Activated CD8-positive, alpha-beta memory T cell treated with anti-CD3 and anti-CD28 coated beads, Interleukin-2, amount 50 U/mL, for 48 hours (primary cell): ENCODE measurements around the gene DNAH1.
A peak's percentile ranks its signal among the peaks of the same experiment; 100 is the strongest.
"Not testable (repeated sequence)": the region's sequence is repeated elsewhere in the genome, so short reads cannot be mapped to it uniquely, and the experiment has no call there.

Experiments
- DNase-seq: peaks from one replicate; pipeline ENCODE4 v3.0.0-alpha.2; 2020

The DNAH1 gene

DNA sequence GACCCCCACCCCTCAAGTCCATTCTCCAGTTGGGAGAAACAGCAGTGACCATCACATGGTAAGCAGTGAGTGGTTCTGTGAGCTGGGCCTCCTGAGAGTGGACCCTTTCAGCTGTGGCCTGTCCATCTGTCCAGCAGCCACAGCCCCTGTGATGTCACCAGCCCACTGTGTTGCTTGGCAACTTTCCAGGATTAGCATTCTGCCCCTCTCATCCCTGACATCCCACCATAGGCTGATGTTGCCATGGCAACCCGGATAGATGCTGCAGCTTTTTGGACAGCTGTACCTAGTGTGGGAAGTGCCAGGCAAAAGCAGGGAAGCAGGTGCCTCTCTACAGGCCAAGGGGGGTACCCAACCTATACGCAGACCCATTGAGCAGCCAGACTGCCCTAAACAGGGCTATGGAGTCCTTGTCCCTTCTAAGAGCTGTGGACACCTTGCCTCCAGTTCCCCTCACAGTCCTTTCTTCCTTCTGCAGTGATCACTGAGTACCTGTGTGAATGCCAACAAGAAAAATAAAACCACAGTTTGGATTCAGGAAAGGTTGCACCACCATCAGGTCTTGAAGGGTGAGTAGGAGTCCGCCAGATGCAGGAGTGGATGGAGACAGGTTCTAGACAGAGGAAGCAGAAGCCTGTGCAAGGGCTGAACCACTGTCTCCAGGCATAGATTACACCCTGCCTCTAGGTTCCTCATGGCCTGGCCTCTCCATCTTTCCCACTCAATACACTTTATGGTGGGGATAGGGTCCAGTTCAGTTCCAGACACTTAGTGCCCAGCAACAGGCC, at the start of gene DNAH1:
Gene DNAH1 (plus strand): TSS at position 343 of the 788 bp plus-strand sequence. CDS start 6,124 bp downstream, outside the sequence.
- DNase-seq, result no peak

DNA sequence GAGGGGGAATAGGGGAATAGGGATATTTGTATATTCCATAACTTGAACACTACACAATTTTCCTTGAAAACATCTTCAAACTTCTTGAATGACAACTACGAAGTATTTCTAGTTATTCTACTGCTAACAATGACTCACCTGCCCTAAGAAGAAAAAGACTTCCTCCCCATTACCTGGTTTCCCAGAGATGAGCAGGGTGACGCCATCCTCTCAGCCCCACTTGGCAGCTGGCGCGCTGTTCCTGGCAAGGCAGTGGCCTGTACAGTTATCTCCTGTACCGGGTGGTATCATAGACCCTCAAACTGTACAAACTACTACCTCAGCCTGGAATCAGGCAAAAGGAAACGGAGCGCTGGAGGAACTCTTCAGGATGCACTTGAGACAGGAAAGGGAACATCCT, 48.1 kb upstream of the DNAH1 start:
- no peak for DNase-seq

DNA sequence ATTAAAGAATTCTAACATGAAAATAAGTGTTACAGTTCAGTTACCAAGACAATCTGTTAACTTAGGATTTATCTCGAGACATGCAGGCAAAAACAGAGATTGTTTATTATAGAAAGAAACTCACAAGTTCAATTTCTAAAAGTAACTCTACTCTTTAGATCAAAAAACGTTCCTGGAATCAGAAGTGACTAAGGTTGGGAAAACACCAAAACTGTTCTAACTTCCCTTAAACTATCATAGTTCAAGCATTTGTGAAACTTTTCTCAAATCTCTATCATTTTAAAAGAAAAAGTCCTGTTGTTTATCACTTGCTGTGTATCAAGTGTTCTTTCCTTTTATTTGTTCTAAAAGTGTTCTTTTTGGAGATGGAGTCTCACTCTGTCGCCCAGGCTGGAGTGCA, 46.3 kb upstream of the DNAH1 start:
- DNase-seq, result no peak

DNA sequence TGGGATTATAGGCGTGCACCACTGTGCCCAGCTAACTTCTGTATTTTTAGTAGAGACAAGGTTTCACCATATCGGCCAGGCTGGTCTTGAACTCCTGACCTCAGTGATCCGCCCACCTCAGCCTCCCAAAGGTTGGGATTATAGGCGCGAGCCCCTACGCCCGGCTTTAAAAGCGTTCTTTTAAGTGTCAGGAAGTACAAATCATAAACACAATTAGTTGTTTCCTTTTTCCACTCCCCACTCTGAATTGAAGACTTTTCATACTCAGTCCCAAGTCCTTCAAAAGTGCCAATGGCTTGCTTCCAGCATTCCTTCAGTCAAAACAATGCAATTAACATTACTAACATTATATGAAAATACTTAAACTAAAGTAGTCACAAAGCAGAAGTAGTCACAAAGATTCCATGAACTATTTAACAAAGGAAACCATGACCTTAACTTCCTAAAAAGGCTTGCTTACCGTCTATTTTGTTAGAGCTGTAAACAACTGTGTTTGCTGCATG, 45.8 kb upstream of the DNAH1 start:
- no peak for DNase-seq

DNA sequence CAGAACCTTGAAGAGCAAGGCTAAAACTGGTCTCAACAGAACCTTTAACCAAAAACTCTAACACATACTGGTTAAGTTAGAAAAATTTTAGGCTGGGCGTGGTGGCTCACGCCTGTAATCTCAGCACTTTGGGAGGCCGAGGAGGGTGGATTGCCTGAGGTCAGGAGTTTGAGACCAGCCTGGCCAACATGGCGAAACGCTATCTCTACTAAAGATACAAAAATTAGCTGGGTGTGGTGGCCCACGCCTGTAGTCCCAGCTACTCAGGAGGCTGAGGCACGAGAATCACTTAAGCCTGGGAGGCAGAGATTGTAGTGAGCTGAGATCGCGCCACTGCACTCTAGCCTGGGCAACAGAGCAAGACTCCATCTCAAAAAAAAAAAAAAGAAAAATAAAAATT, 43.9 kb upstream of the DNAH1 start:
- DNase-seq, result peak; percentile 51

DNA sequence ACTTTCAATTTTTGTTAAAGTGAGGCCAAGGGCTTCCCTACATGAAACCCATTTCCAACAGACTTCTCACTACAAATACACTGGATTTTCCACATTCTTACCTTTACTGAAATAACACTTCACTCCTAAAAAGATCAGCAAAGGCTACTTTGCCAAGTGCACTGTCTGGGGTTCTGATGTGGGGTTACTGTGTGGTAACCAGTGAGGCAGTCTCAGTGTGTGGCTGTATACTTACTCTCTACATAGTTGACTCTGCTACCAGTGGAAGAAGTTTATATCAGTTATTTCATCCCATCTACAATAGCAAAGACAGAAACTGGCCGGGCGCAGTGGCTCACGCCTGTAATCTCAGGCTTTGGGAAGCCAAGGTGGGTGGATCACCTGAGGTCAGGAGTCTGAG, 43.3 kb upstream of the DNAH1 start:
- peak; percentile 49 for DNase-seq

DNA sequence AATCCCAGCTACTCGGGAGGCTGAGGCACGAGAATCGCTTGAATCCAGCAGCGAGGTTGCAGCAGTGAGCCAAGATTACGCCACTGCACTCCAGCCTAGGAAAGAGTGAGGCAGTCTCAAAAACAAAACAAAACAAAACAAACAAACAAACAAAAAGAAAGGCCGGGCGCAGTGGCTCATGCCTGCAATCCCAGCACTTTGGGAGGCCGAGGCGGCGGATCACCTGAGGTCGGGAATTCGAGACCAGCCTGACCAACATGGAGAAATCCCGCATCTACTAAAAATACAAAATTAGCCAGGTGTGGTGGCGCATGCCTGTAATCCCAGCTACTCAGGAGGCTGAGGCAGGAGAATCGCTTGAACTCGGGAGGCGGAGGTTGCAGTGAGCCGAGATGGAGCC, 41.3 kb upstream of the DNAH1 start:
- not testable (repeated sequence) for DNase-seq

DNA sequence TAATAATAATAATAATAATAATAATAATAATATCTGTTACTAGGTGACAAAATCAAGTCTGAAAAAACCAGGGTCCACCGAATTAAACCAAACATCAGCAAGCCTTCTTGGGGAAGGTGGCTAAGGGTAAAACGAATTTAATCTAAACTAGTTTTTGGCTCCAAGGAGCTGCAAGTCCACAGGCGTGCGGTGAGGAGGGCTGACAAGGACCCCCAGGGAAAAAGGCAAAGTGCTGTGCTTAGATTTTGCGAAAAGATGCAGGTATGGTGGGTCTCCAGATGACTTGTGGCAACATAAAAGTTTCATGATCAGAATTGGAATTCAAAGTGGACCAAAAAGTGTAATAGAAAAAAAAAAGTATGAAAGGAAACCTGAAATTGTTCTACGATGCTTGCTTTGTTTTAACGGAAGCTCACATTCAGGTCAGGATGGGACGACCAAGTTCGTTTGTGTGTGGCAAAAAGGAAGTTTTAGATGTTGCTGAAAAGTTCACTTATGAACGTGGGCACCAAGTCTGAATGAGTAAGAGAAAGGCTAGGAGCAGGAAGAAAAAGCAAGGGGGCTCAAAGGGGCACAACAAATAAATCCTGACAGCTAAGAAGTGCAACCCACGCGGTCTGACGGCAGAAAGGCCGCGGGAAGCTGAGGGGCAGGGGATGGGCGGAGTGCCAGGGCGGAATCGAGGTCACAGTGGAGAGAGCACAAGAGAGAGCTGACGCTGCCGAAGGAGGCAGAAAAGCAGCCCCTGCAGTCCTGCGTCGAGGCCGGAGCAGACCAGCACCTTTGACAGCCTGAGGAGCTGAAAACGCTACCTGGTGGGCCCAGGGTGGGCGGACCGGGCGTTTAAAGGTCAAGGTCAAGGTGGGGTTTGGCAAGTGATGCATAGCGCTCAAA, 38.8 kb upstream of the DNAH1 start:
- DNase-seq, result peak; percentile 91

DNA sequence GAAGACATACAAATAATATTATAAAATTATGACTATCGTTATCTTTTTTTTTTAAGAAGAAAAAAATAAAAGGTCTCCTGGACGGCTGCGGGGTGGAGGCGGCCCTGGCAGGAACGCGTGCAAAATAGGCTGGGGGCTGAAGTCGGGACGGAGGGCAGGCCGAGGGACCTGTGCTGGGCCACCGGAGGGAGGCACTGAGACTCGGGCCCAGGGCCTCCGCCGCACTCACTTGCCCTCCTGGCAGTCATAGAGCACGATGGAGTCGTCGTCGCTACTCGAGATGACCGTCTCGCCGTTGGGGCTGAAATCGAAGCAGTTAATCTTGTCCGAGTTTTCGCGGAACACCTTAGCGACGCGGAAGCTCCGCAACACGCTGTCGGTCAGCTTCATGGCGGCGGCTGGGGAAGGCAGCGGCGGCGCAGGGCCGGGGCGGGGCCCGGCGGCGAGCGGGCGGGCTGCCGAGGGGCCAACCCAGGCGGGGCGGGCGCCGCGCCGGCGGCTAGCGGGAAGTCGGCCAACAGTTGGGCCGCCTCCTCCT, 38.1 kb upstream of the DNAH1 start:
- DNase-seq, result peak; percentile 88

DNA sequence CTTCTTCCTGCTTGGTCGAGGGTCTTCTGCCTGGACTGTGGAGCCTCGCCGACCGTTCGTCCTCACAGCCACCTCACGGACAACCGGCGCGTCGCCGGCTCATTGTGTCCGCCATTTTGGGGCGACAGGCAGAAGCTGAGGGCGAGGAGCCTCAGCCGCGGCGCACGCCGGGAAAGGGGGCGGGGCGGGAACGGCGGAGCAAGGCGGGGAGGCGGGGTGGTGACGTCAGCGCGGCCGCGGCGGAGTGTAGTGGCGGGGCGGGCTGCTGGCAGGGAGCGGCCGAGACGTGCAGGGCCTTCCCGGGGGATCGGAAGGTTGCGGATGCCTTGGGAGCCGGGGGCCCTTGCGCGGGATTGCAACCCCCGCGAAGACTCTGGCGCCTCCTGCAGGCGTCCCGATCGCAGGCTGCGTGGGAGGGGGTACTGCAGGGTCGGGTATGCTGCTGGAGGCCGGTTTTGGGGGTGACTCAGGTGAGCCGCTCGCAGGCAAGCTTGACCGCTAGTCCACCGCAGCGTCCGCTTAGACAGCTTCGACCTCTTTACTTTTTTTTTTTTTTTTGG, 37.5 kb upstream of the DNAH1 start, which contains the start of gene WDR82:
Gene WDR82 (minus strand): TSS at position 140 of the 560 bp plus-strand sequence. CDS start 288 bp downstream, outside the sequence.
- DNase-seq, result peak; percentile 100

DNA sequence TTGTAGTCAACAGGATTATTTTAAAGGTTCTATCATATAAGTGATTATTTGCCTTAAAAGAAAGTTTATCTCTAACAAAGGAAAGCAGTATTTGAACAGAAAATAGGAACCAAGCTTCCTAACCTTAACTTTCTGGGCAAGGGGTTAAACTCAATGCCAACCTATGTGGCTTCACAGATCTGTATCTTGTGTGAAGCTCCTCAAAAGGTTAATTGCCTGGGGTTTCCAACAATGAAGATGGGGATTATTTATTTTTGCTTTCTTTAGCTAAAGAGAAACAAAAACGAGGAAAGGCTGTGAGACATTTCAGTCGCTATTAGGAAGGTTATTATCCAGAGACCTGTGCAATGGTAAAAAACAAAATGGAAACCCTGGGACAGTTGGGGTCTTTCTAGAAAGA, 36.5 kb upstream of the DNAH1 start:
- DNase-seq, result no peak

DNA sequence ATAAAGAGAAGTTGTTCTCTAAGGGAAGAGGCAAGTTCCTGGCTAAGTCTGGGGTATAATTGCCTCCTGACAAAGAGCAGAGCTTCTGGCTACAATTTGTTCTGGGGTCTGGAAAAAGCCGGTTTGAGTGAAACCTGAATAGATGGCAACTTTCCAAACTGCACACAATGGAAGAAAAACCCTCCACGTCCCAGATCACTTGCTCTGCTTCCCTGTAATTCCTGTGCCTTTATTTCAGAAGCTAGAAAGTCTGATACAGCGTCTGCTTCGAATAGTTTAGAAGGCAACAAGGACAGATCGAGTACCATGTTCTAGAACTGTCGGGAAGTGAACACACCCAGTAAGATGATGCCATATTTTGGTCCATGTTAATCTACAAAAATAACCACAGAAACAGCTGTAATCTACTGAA, 36.1 kb upstream of the DNAH1 start:
- no peak for DNase-seq

DNA sequence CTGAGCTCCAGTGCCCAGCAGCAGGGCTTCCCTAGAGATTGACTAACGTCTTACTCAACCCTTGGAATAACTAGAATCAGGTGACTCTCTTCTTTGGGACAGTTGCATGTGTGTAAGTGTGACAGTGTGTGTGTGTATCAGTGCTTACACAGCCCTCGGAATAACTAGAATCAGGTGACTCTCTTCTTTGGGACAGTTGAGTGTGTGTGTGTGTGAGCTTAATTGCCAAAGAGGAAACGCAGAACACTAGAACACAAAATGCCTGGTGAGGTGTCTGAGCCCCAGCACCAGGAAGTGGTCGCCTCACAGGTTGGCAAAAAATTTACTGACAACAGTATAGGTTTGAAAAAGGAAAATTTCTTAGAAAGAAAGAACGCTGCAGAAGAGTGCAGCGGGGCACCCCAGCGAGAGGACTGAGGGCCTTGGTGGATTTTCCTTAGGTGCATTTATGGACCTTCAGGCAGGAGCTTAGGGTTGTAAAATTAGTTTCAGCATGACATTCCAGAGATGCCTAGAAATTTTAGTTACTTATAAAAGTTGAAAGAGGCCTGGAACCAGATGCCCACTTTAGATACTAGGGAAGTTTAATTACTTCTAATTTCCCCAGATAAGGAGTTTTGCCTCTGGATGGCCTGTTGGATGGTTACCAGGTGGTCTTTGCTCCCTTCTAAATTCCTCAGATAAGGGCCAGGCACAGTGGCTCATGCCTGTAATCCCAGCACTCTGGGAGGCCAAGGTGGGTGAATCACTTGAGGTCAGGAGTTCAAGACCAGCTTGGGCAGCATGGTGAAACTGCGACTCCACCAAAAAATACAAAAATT, 33.9 kb upstream of the DNAH1 start:
- DNase-seq, result peak; percentile 49

DNA sequence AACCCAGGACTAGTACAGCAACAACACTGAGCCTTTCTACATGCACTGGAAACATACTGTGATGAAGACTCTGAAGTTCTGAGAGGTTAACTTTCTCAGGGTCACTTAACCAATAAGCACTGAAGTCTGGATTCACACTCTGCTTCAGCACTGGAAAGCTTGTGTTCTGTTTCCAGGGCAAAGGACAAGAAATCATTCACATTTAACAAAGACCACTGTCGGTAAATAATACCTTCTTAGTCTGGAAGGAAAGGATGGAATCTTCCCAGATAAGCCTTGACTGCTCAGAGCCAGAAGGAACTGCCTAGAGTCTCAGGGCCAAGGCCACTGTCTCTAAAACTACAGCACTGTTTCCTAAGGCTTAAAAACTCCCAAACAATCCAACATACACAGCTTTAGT, 32.8 kb upstream of the DNAH1 start:
- DNase-seq, result peak; percentile 35

DNA sequence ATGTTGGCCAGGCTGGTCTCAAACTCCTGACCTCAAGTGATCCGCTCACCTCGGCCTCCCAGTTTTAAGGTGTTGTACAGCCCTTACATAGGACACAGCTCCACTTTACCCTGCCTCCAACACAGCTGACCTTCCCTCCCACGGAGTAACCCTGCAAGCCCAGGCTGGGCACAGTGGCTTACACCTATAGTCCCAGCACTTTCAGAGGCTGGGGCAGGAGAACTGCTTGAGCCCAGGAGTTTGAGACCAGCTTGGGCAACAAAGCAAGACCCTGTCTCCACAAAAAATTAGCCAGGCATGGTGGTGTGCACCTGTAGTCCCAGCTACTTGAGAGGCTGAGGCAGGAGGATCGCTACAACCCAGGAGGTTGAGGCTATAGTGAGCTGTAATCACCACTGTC, 32.1 kb upstream of the DNAH1 start:
- DNase-seq, result not testable (repeated sequence)

DNA sequence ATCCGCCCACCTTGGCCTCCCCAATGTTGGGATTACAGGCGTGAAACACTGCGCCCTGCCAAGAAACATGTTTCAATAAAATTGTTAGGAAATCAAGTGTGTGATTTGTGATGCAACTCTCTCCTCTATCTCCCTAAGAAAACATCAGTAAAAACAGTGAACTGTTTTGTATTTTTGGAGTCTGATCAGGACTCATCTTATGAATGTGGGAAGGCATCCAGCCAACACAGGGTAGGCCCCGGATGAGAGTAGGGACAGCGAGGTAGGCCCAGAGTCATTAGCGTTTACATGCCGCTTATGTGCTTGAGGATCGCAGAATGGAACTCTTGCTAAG, 29.4 kb upstream of the DNAH1 start:
- DNase-seq, result no peak

DNA sequence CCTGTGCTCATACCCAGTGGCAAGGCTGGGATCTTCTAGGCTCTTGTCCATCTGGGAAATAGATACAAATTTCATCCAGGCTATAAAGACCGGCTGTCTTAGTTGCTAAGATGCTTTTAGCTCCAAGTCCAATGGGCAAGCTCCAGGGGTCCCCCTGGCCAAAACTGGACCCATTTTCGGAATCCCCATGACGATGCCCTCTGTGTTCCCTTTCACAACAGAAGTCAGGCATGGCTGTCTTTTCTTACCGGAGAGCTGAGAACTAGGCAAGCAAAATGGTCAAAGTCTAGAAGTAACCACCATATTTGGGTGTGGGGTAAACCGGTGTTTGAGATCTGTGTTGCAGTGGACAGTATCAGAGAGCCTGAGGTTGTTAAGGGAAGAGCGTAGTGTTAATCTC, 27.4 kb upstream of the DNAH1 start:
- no peak for DNase-seq

DNA sequence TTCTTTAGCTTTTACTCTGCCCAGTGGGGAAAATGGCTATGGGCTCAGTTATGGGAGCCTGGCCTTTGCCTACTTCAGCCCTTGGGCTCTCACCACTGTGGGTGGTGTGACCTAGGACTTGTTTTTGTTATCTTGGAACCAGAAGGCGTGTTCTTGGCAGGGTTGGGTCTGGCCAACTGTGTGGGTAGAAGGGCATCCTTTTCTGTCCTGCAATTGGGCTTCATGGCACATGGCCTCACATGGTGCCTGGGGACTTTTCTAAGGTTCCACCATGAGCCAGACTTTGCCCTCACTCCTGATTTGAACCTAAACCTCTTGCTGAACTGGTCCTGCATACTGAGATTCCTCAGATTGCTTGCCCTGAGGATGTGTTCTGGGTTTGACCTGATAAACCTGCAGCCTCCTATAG, 26.8 kb upstream of the DNAH1 start:
- no peak for DNase-seq

DNA sequence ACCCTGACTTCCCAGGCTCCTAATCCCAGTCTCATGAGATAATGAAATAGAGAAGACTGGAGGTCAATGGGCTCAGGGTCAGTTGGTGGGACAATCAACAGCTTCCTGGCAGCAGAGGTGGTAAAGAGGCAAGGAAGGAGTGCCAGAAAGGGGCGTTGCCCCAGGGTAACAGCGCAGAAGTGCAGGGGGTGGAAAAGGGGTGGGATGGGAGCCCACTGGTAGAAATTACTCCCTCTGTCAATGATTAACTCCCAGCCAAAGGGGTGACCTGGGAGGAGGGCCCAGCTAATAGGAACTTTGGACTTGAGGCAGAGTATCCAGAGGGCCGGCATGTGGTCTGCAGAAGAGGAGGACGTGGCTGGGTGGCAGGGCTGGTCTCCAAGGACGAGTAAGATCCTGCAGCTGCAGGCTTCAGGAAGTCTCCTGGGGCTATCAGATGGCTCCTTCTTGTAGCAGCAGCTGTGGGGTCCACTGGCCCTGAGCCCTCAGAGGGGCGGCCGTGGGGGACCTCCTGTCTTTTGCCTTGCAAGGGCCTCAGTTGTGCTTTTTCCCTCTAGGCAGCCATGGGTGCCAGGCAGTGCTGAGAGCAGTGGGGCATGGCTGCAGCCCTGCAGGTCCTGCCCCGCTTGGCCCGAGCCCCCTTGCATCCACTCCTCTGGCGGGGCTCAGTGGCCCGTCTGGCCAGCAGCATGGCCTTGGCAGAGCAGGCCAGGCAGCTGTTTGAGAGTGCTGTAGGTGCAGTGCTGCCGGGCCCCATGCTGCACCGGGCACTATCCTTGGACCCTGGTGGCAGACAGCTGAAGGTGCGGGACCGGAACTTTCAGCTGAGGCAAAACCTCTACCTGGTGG, 26.1 kb upstream of the DNAH1 start:
- DNase-seq, result no peak

DNA sequence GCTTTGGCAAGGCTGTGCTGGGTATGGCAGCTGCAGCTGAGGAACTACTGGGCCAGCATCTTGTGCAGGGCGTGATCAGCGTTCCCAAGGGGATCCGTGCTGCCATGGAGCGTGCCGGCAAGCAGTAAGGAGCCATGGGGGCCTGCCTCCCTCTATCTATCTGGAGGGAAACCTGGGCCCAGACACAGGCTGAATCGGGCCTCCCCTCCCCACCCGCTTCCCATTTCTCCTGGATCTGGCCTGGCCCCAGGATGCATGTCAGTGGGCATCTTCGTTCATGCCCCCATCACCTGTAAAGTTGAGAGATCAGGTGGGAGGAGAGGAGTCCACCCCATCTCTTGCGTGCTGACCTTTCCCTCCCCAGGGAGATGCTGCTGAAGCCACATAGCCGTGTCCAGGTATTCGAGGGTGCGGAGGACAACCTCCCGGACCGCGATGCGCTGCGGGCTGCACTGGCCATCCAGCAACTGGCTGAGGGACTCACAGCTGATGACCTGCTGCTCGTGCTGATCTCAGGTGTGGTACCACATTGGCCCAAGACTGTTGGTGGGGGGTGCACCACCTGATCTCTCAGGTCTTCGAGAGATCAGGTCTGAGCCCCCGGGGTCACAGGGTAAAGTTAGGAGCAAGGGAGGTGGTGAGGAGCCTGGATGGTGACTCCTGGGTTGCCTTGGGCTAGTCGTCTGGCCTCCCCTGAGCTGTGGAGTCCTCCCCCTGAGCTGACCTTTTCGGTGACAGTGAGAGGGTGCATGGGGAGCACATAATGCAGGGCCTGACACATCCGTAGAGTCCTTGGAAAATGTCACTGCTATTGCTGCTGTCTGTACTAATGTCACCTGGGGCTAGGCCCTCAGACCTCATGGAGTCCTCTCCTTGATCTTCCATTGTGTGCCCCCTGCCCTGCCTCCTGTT, 25.3 kb upstream of the DNAH1 start:
- no peak for DNase-seq
